Measurements from ENCODE around the gene DYNC1H1. TPM values are rescaled to one million over a fixed set of nuclear protein-coding genes. Genes with fewer than 3 reads are reported as not detected.
A peak's percentile ranks its signal among the peaks of the same experiment; 100 is the strongest.
"Not testable (repeated sequence)": the region's sequence is repeated elsewhere in the genome, so short reads cannot be mapped to it uniquely, and the experiment has no call there.

DYNC1H1 gene
- total RNA-seq, 1 donor from 2014 or later, result 577 TPM

GRCh38 chr14:102078831-102079699 is 114.7 kb downstream of the DYNC1H1 start:
- Histone ChIP-seq H3K4me1 (peaks cover 5 to 21% of the 10 kb centered on the region in 2 donors), H3K9me3 (no peaks in the 10 kb centered on the region), H3K36me3 (peaks cover 51 to 52% of the 10 kb centered on the region in 2 donors), H3K27ac (no peak overlapping the region), H3K27me3 (no peaks in the 10 kb centered on the region), H3K4me3 (no peak overlapping the region)
- no peak for DNase-seq (ENCODE audit: low spot score in 2 of 2)
- TF ChIP-seq, protein P1, sequence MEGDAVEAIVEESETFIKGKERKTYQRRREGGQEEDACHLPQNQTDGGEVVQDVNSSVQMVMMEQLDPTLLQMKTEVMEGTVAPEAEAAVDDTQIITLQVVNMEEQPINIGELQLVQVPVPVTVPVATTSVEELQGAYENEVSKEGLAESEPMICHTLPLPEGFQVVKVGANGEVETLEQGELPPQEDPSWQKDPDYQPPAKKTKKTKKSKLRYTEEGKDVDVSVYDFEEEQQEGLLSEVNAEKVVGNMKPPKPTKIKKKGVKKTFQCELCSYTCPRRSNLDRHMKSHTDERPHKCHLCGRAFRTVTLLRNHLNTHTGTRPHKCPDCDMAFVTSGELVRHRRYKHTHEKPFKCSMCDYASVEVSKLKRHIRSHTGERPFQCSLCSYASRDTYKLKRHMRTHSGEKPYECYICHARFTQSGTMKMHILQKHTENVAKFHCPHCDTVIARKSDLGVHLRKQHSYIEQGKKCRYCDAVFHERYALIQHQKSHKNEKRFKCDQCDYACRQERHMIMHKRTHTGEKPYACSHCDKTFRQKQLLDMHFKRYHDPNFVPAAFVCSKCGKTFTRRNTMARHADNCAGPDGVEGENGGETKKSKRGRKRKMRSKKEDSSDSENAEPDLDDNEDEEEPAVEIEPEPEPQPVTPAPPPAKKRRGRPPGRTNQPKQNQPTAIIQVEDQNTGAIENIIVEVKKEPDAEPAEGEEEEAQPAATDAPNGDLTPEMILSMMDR (IDR thresholded peaks at IDR 0.05), result no peak
- intact Hi-C loops (cut with DNase I), result no loop called here

- H3K27me3 ChIP-seq, result no peaks in the 10 kb centered on the region
- H3K4me1 ChIP-seq, result peaks cover 5 to 25% of the 10 kb centered on the region in 2 donors
- H3K4me3 ChIP-seq, result no peak overlapping the region
- DNase-seq (ENCODE audit: low spot score in 2 of 2), result no peak
- intact Hi-C loops (cut with DNase I), result no loop called here
- peaks cover 56 to 58% of the 10 kb centered on the region in 2 donors for H3K36me3 ChIP-seq
- no peak overlapping the region for H3K27ac ChIP-seq
- TF ChIP-seq, protein P1 (IDR thresholded peaks at IDR 0.05), result no peak
- no peaks in the 10 kb centered on the region for H3K9me3 ChIP-seq
These were observed 115.3 kb downstream of the DYNC1H1 start for GRCh38 chr14:102079700-102079979.

GRCh38 chr14:102080183-102081080 is 116.1 kb downstream of the DYNC1H1 start:
- peaks cover 63 to 66% of the 10 kb centered on the region in 2 donors for H3K36me3 ChIP-seq
- no peak overlapping the region for H3K4me3 ChIP-seq
- DNase-seq (ENCODE audit: low spot score in 2 of 2), result no peak
- no peaks in the 10 kb centered on the region for H3K27me3 ChIP-seq
- H3K4me1 ChIP-seq, result peaks cover 11 to 32% of the 10 kb centered on the region in 2 donors
- H3K27ac ChIP-seq, result no peak overlapping the region
- H3K9me3 ChIP-seq, result no peaks in the 10 kb centered on the region
- TF ChIP-seq, protein P1 (IDR thresholded peaks at IDR 0.05), result no peak
- intact Hi-C loops (cut with DNase I), result loop anchor here (10.0 kb wide), 1 partner anchor 1706 kb away; the partner anchor contains the start of gene WDR25

DNA sequence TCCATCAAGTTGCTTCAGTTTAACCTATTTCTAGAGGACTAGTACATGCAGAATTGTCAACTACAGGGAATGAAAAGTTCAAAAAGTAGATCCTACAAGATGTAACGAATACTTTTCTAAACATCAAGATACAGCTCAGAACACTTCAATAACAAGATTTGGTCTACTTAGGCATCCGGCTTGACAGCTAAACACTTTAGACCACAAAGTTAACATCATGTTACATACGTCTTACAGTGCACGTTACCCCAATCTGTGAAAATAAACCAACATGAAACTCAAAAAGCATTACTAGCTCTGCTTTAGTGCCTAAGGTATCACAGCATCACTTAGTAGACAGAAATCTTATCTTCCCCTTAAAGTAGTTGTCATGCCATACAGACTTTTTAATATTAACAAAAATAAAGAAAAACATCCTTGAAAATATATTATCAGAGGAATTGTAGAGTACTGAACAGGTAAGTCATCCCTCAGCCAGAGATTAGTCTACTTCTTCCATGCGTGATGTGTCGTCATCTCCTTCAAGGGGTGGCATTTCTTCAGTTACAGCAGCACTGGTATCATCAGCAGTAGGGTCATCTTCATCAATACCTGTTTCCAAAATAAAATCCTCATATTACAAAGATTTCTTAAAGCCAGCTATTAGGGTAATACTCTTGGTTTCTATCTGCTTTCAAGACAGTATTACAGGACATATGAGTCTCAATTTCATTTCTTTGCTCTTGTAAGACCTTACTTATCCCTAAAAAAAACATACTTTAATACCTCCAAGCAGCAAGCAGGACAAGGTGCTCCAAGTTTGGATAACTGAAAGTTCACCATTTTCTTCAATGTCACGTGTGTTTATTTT is 117.1 kb downstream of the DYNC1H1 start:
- no peak for DNase-seq (ENCODE audit: low spot score in 2 of 2)

DNA sequence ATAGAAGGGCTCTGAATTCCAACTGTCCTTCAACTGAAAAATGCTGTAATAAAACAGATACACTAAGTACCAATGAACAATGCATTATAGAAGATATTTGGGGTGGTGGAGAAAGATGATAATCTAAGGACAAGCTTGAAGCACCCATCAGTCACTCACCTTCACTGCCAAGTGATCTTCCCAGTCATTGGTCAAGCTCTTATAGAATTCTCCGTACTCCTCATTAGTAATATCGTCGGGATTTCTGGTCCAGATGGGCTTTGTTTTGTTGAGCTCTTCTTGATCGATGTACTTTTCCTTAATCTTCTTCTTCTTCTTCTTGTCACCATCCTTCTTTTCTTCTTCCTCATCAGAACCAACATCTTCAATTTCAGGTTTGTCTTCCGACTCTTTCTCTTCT is 120.1 kb downstream of the DYNC1H1 start:
- H3K36me3 ChIP-seq, result peaks cover 56 to 62% of the 10 kb centered on the region in 2 donors
- H3K4me3 ChIP-seq, result peak overlapping the region in 1 of 2 donors; percentile 97
- H3K27me3 ChIP-seq; H3K9me3 ChIP-seq; DNase-seq (ENCODE audit: low spot score in 2 of 2): not testable (repeated sequence)
- peak overlapping the region in 1 of 2 donors; percentile 1 for H3K27ac ChIP-seq
- intact Hi-C loops (cut with DNase I), result loop anchor here (10.0 kb wide), 1 partner anchor 1710 kb away; the partner anchor contains the start of gene WDR25
- H3K4me1 ChIP-seq, result peaks cover 13 to 41% of the 10 kb centered on the region in 2 donors

More for the DNA sequence above, 117.1 kb downstream of the DYNC1H1 start:
- intact Hi-C loops (cut with DNase I), result loop anchor here (10.0 kb wide), 1 partner anchor 1707 kb away; the partner anchor contains the start of gene WDR25
- H3K4me3 ChIP-seq, result no peak overlapping the region
- peaks cover 13 to 36% of the 10 kb centered on the region in 2 donors for H3K4me1 ChIP-seq
- H3K27ac ChIP-seq, result no peak overlapping the region
- no peaks in the 10 kb centered on the region for H3K9me3 ChIP-seq
- H3K36me3 ChIP-seq, result peaks cover 65 to 69% of the 10 kb centered on the region in 2 donors
- TF ChIP-seq, protein P1 (IDR thresholded peaks at IDR 0.05), result no peak
- no peaks in the 10 kb centered on the region for H3K27me3 ChIP-seq
